Progenitor cell of endocrine pancreas (in vitro differentiated cells): Measurements from ENCODE around the gene GRIK3. TPM values are rescaled to one million over a fixed set of nuclear protein-coding genes. Genes with fewer than 3 reads are reported as not detected.

Experiments used
- DNase-seq: peaks from one replicate; pipeline ENCODE4 v3.0.0; 2021; ENCODE audit warnings: low spot score; ENCODE audit not compliant: unreplicated experiment
- H3K27ac Mint-ChIP-seq: 2 replicates; pipeline ENCODE4 v1.8.0; 2021; ENCODE audit warnings: mild to moderate bottlenecking, moderate library complexity, mixed read lengths
- H3K27me3 Mint-ChIP-seq: 2 replicates; pipeline ENCODE4 v1.8.0; 2021; ENCODE audit warnings: mixed read lengths
- H3K36me3 Mint-ChIP-seq: 2 replicates; pipeline ENCODE4 v1.8.0; 2022; ENCODE audit warnings: mixed read lengths; ENCODE audit not compliant: insufficient read depth
- H3K4me1 Mint-ChIP-seq: 2 replicates; pipeline ENCODE4 v1.8.0; 2021; ENCODE audit warnings: low read depth, mixed read lengths
- H3K4me3 Mint-ChIP-seq: 2 replicates; pipeline ENCODE4 v1.8.0; 2021; ENCODE audit warnings: low read depth, mild to moderate bottlenecking, moderate library complexity, mixed read lengths
- H3K9me3 Mint-ChIP-seq: 2 replicates; pipeline ENCODE4 v1.8.0; 2021; ENCODE audit warnings: low read depth, mixed read lengths
- total RNA-seq: library from RNA; stranded (reverse); gene quantifications from 2 replicates; pipeline ENCODE4 v1.2.1, GENCODE V29; 2021
- TF ChIP-seq, protein P1 (sequence below): fragments of 200-600 bp; sonication (generic); IDR thresholded peaks from one replicate; pipeline ENCODE4 v1.5.0; 2021; ENCODE audit warnings: antibody characterized with exemption, mild to moderate bottlenecking; ENCODE audit not compliant: unreplicated experiment

GRIK3 gene
- total RNA-seq, 1 donor from 2014 or later: 0.41 TPM

DNA sequence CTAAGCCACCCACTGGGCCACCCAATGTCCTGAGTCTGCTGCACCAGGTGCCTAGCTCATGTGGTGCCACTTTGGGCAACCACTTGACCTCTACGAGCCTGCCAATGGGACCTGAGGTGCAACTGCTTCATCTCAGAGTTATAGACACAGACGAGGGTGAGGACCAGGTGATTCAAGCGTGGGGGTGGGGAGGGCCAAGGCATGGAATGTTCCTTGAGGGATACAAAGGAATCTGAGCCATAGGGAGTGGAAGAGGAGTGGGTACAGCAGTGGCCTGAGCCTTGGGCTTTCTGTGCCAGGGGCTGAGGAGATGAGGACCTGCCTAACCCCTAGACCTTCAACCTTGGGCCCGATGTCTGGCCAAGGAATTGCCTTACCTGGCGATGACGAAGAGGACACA lies 209.1 kb downstream of the GRIK3 start:
- Mint-ChIP-seq H3K4me3 (no peak overlapping the region), H3K4me1 (peaks cover 4% of the 10 kb centered on the region), H3K27me3 (peaks cover 31% of the 10 kb centered on the region), H3K27ac (no peak overlapping the region), H3K36me3 (no peaks in the 10 kb centered on the region), H3K9me3 (no peaks in the 10 kb centered on the region)
- TF ChIP-seq, protein P1, sequence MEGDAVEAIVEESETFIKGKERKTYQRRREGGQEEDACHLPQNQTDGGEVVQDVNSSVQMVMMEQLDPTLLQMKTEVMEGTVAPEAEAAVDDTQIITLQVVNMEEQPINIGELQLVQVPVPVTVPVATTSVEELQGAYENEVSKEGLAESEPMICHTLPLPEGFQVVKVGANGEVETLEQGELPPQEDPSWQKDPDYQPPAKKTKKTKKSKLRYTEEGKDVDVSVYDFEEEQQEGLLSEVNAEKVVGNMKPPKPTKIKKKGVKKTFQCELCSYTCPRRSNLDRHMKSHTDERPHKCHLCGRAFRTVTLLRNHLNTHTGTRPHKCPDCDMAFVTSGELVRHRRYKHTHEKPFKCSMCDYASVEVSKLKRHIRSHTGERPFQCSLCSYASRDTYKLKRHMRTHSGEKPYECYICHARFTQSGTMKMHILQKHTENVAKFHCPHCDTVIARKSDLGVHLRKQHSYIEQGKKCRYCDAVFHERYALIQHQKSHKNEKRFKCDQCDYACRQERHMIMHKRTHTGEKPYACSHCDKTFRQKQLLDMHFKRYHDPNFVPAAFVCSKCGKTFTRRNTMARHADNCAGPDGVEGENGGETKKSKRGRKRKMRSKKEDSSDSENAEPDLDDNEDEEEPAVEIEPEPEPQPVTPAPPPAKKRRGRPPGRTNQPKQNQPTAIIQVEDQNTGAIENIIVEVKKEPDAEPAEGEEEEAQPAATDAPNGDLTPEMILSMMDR: no peak
- DNase-seq: no peak

GRCh38 chr1:36824390-36824861 lies 209.9 kb downstream of the GRIK3 start:
- peaks cover 4% of the 10 kb centered on the region for H3K4me1 Mint-ChIP-seq
- no peak overlapping the region for H3K4me3 Mint-ChIP-seq
- peaks cover 27% of the 10 kb centered on the region for H3K27me3 Mint-ChIP-seq
- no peaks in the 10 kb centered on the region for H3K9me3 Mint-ChIP-seq
- TF ChIP-seq, protein P1: no peak
- H3K27ac Mint-ChIP-seq: no peak overlapping the region
- H3K36me3 Mint-ChIP-seq: no peaks in the 10 kb centered on the region
- no peak for DNase-seq

- no peak for DNase-seq
- Mint-ChIP-seq H3K9me3 (no peaks in the 10 kb centered on the region), H3K4me3 (no peak overlapping the region), H3K36me3 (no peaks in the 10 kb centered on the region), H3K27me3 (peaks cover 39% of the 10 kb centered on the region), H3K4me1 (peaks cover 4% of the 10 kb centered on the region), H3K27ac (no peak overlapping the region)
- TF ChIP-seq, protein P1: no peak
Measured at GRCh38 chr1:36822648-36823047, 211.7 kb downstream of the GRIK3 start.

GRCh38 chr1:36821386-36821785 lies 212.9 kb downstream of the GRIK3 start:
- Mint-ChIP-seq H3K27me3 (peaks cover 36% of the 10 kb centered on the region), H3K36me3 (no peaks in the 10 kb centered on the region), H3K4me3 (no peak overlapping the region), H3K9me3 (no peaks in the 10 kb centered on the region), H3K27ac (no peak overlapping the region), H3K4me1 (peaks cover 4% of the 10 kb centered on the region)
- no peak for DNase-seq
- TF ChIP-seq, protein P1: no peak

- no peaks in the 10 kb centered on the region for H3K9me3 Mint-ChIP-seq
- no peak overlapping the region for H3K27ac Mint-ChIP-seq
- DNase-seq: no peak
- no peak overlapping the region for H3K4me3 Mint-ChIP-seq
- TF ChIP-seq, protein P1: no peak
- H3K36me3 Mint-ChIP-seq: no peaks in the 10 kb centered on the region
- H3K27me3 Mint-ChIP-seq: peaks cover 25% of the 10 kb centered on the region
- H3K4me1 Mint-ChIP-seq: no peaks in the 10 kb centered on the region
Measured at GRCh38 chr1:36818771-36819170, 215.5 kb downstream of the GRIK3 start.
